Stimulated activated naive CD8-positive, alpha-beta T cell treated with anti-CD3 and anti-CD28 coated beads, Interleukin-15, Interleukin-2, amounts not matched to agents 100 U/mL and 50 U/mL, for 24 hours (primary cell): ENCODE results near the gene GLRX.

Experiments
- ATAC-seq: fragments of 150-1000 bp; cut with Tn5 transposase; one replicate; pipeline ENCODE4 v1.10.0; 2021
- DNase-seq: peaks from one replicate; pipeline ENCODE4 v3.0.0; 2021

The GLRX gene

GRCh38 chr5:95780597-95780996 lies 41.9 kb downstream of the GLRX start:
- DNase-seq, result no peak
- ATAC-seq, result no peak

GRCh38 chr5:95779611-95780010 lies 42.9 kb downstream of the GLRX start:
- DNase-seq (no peak), ATAC-seq (no peak)

GRCh38 chr5:95778713-95779436 lies 43.7 kb downstream of the GLRX start:
- ATAC-seq (no peak), DNase-seq (no peak)

- ATAC-seq, result no peak
Measured at GRCh38 chr5:95777441-95777840, 45.1 kb downstream of the GLRX start.

GRCh38 chr5:95773335-95774059 lies 49.0 kb downstream of the GLRX start:
- no peak for DNase-seq
- ATAC-seq, result no peak

More at GRCh38 chr5:95777441-95777840, 45.1 kb downstream of the GLRX start:
- no peak for DNase-seq

- ATAC-seq (no peak), DNase-seq (no peak)
Measured at GRCh38 chr5:95771892-95772291, 50.6 kb downstream of the GLRX start.

GRCh38 chr5:95770830-95771708 lies 51.5 kb downstream of the GLRX start:
- DNase-seq (no peak), ATAC-seq (no peak)

GRCh38 chr5:95768731-95769130 lies 53.8 kb downstream of the GLRX start:
- ATAC-seq (no peak), DNase-seq (no peak)

GRCh38 chr5:95763941-95764340 lies 58.6 kb downstream of the GLRX start:
- ATAC-seq (no peak), DNase-seq (no peak)
